ENCODE results near the gene ATRIP. TPM values are rescaled to one million over a fixed set of nuclear protein-coding genes. Genes with fewer than 3 reads are reported as not detected.
A peak's percentile ranks its signal among the peaks of the same experiment; 100 is the strongest.

ATRIP gene
- total and polyA plus RNA-seq, 5 donors, result 3.5 to 5.2 (median 4.1) TPM

DNA sequence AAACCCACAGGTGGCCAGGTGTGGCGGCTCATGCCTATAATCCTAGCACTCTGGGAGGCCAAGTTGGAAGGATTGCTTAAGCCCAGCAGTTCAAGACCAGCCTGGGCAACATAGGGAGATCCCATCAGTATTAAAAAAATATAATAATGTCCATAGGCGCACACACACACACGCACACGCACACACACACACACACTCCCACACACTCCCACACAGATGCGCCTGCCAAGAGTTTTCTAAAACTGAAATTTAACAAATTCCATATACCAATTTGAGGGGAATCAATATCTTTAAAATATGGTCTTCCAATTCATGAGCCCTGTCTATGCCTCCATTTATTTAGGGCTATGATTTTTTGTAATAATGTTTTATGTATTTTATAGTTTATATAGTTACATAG lies 40.4 kb downstream of the ATRIP start:
- ATAC-seq (no peak), DNase-seq (no peak)
- Histone ChIP-seq H3K4me3 (ENCODE audit: low read length) (no peak overlapping the region), H3K4me1 (ENCODE audit: control insufficient read depth, insufficient read depth, low read length) (no peaks in the 10 kb centered on the region), H3K9me3 (ENCODE audit: control insufficient read depth, low read length) (no peaks in the 10 kb centered on the region), H3K27ac (ENCODE audit: low read length) (no peak overlapping the region), H3K27me3 (ENCODE audit: control insufficient read depth, insufficient read depth) (no peaks in the 10 kb centered on the region)
- intact Hi-C loops (cut with DNase I), result no loop called here
- WGBS, result 91% methylated on average over 5 of the region's 5 CpGs

DNA sequence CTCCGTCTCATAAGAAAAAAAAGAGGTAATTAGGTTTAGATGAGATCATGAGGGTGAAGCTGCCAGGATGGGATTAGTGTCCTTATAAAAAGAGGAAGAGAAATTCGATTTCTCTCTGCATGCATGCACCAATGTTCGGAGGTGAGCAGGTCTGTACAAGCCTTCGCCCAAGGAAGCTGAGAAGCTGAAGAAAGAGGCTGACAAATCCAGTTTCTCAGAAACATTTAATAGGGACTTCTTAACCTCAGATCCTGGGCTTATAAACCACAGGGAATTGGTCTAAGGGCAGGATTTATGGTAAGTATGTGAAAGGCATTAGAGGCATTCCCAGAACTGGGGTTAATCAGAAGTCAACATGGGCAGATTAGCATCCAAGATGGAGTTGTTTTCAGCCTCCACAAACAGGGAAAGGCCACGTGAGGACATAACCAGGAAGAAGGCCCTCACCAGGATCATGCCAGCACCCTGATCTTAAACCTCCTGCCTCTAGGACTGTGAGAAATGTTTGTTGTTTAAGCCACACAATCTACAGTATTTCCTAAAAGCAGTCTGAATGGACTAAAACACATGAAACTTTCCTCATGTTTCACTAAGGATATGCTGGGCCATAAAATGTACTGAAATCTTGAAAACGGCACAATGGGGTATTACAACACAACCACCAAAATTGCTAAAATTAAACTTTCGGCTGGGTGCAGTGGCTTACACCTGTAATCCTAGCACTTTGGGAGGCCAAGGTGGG lies 46.1 kb downstream of the ATRIP start:
- no peaks in the 10 kb centered on the region for H3K4me1 ChIP-seq (ENCODE audit: control insufficient read depth, insufficient read depth, low read length)
- ATAC-seq, result no peak
- no peak for DNase-seq
- H3K27ac ChIP-seq (ENCODE audit: low read length), result no peak overlapping the region
- no peak overlapping the region for H3K4me3 ChIP-seq (ENCODE audit: low read length)
- 85% methylated on average over 7 of the region's 7 CpGs for WGBS
- no peaks in the 10 kb centered on the region for H3K27me3 ChIP-seq (ENCODE audit: control insufficient read depth, insufficient read depth)
- intact Hi-C loops (cut with DNase I), result no loop called here
- H3K9me3 ChIP-seq (ENCODE audit: control insufficient read depth, low read length), result no peaks in the 10 kb centered on the region

DNA sequence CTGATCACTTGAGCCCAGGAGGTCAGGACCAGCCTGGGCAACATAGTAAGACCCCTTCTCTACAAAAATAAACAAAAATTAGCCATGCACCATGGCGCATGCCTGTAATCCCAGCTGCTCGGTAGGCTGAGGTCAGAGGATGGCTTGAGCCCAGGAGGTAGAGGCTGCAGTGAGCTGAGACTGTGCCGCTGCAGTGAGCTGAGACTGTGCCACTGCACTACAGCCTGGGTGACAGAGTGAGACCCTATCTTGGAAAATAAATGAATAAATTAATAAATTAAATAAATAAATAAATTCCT lies 46.6 kb downstream of the ATRIP start:
- H3K4me1 ChIP-seq (ENCODE audit: control insufficient read depth, insufficient read depth, low read length), result no peaks in the 10 kb centered on the region
- WGBS, result 91% methylated on average over 3 of the region's 3 CpGs
- H3K4me3 ChIP-seq (ENCODE audit: low read length), result no peak overlapping the region
- no peak for ATAC-seq
- intact Hi-C loops (cut with DNase I), result no loop called here
- no peaks in the 10 kb centered on the region for H3K9me3 ChIP-seq (ENCODE audit: control insufficient read depth, low read length)
- DNase-seq, result no peak
- H3K27me3 ChIP-seq (ENCODE audit: control insufficient read depth, insufficient read depth), result no peaks in the 10 kb centered on the region
- no peak overlapping the region for H3K27ac ChIP-seq (ENCODE audit: low read length)

DNA sequence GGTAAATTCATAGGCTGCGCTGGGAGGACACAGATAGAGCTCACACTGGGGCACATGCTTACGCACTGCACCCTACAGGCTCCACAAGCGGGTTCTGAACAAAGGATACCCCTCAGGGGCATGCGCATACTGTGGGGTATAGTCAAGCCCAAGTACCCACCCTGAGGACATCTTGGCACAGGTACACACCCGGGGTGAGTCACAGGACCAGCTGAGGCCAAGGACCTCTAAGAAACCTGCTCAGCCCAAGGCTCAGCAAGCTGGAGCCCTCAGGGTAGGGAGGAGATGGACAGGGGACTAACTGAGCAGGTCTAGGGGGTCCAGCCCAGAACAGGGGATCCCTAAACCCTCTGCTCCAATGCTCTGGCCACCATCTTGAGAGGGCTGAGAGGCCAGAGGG lies 54.1 kb downstream of the ATRIP start:
- Histone ChIP-seq H3K27ac (ENCODE audit: low read length) (no peak overlapping the region), H3K4me3 (ENCODE audit: low read length) (no peak overlapping the region), H3K9me3 (ENCODE audit: control insufficient read depth, low read length) (no peaks in the 10 kb centered on the region), H3K4me1 (ENCODE audit: control insufficient read depth, insufficient read depth, low read length) (peaks cover 6% of the 10 kb centered on the region), H3K27me3 (ENCODE audit: control insufficient read depth, insufficient read depth) (no peaks in the 10 kb centered on the region)
- WGBS, result 95% methylated on average over 5 of the region's 5 CpGs
- intact Hi-C loops (cut with DNase I), result loop anchor here in 2 of 4 donors (5.0 kb wide), 1 partner anchor 33 kb away; a partner anchor contains a TSS
- ATAC-seq, result no peak
- DNase-seq, result no peak

DNA sequence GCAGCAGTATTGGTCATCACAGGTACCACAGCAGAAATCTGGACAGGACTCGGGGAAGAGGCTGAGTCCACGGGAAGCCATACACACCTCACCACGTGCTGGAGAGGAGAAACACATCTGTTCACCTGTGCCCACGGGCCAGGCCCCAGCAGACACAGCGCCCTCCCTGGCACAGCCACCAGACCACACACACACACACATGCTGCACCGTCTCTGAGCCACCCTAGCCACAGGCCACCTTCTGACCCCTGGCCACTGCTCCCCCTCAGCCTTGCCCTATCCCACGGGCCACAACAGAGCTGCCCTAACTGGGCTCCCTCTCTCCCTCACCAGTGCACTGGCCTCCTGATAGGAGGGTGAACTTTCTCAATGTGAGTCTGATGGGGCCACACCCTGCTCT lies 54.7 kb downstream of the ATRIP start:
- H3K4me3 ChIP-seq (ENCODE audit: low read length), result no peak overlapping the region
- H3K4me1 ChIP-seq (ENCODE audit: control insufficient read depth, insufficient read depth, low read length), result peaks cover 6% of the 10 kb centered on the region
- ATAC-seq, result no peak
- intact Hi-C loops (cut with DNase I), result loop anchor here in 2 of 4 donors (5.0 kb wide), 1 partner anchor 34 kb away; a partner anchor contains a TSS
- DNase-seq, result no peak
- H3K27me3 ChIP-seq (ENCODE audit: control insufficient read depth, insufficient read depth), result no peaks in the 10 kb centered on the region
- H3K27ac ChIP-seq (ENCODE audit: low read length), result no peak overlapping the region
- 90% methylated on average over 7 of the region's 7 CpGs for WGBS
- H3K9me3 ChIP-seq (ENCODE audit: control insufficient read depth, low read length), result no peaks in the 10 kb centered on the region

DNA sequence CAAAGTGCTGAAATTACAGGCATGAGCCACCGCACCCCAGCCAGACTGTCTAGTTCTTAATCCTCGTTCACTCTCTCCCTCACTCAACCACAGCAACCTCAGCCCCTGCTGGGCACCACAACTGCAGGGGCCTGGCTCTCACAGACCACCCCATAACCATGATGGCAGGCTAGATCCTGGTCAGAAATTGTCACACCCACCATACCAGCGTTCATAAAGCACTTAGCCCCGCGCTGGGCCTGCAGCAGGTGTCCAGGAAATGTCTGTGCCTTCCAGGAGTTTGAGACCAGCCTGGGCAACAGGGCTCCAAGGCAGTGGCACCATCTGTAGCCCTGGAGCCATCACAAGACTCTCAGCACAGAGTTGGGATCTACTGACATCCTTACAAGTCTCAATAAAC lies 55.6 kb downstream of the ATRIP start:
- intact Hi-C loops (cut with DNase I), result loop anchor here in 2 of 4 donors (5.0 kb wide), 1 partner anchor 35 kb away; a partner anchor contains a TSS
- no peak overlapping the region for H3K4me3 ChIP-seq (ENCODE audit: low read length)
- H3K9me3 ChIP-seq (ENCODE audit: control insufficient read depth, low read length), result no peaks in the 10 kb centered on the region
- WGBS, result 84% methylated on average over 5 of the region's 5 CpGs
- no peak overlapping the region for H3K27ac ChIP-seq (ENCODE audit: low read length)
- DNase-seq (no peak), ATAC-seq (no peak)
- no peaks in the 10 kb centered on the region for H3K27me3 ChIP-seq (ENCODE audit: control insufficient read depth, insufficient read depth)
- H3K4me1 ChIP-seq (ENCODE audit: control insufficient read depth, insufficient read depth, low read length), result peaks cover 6% of the 10 kb centered on the region

DNA sequence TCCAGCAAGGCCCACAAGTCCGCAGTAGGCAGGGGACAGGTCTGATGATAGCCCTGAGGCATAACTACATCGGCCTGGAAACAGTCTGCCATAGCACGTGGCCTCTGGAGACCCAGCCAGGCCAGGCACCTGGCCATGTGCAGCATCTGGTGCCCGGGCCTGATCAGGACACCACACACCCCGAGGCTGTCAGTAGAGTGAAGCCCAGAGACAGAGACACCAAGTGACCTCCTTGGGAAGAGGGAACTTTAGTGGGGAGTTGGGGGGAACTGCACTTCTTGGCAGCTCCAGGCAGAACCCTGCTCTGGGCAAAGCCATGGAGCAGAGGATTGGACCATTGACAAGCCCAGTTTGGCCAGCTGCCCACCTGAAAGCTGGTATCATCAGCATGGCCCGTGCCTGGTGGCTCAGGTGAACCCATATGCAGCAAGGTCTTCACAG lies 56.2 kb downstream of the ATRIP start:
- H3K4me1 ChIP-seq (ENCODE audit: control insufficient read depth, insufficient read depth, low read length), result peaks cover 6% of the 10 kb centered on the region
- peak overlapping the region; percentile 72 for H3K27ac ChIP-seq (ENCODE audit: low read length)
- no peaks in the 10 kb centered on the region for H3K27me3 ChIP-seq (ENCODE audit: control insufficient read depth, insufficient read depth)
- 40% methylated on average over 6 of the region's 6 CpGs for WGBS
- H3K4me3 ChIP-seq (ENCODE audit: low read length), result peak overlapping the region; percentile 51
- DNase-seq, result peak; percentile 50 to 76 (median 76)
- no peaks in the 10 kb centered on the region for H3K9me3 ChIP-seq (ENCODE audit: control insufficient read depth, low read length)
- intact Hi-C loops (cut with DNase I), result loop anchor here in 2 of 4 donors (5.0 kb wide), 1 partner anchor 35 kb away; a partner anchor contains a TSS
- no peak for ATAC-seq

DNA sequence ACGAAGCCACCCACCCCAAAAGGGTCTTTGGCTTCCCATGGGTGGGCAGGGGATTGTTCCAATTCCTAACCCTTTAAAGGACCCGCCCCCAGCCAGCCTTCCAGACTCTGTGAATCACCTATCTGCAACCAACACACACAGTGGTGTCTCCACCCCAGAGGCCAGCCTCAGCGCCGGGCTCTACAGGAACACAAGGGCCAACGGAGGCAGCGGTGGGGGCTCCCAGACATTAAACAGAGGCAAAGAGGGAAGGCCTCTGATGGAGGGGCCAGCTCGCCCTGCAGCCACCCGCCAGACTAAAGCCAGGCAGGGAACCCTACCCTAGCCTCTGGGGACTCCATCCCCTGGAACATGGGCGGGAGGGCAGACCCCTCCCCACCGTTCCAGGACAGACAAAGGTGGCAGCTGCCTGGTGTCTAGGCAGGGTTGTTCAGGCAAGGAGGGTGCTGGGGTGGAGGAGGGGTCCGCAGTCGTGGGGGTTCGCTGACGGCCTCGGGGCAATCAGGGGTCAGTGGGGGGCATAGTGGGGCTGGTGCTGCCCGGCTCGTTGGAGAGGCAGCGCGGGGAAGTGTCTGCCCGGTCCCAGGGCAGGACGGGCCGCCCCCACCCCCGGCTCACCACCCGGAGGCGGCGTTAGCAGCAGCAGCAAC lies 57.0 kb downstream of the ATRIP start:
- no peaks in the 10 kb centered on the region for H3K27me3 ChIP-seq (ENCODE audit: control insufficient read depth, insufficient read depth)
- intact Hi-C loops (cut with DNase I), result loop anchor here in 2 of 4 donors (5.0 kb wide), 1 partner anchor 36 kb away; a partner anchor contains a TSS
- WGBS, result 10% methylated on average over 26 of the region's 26 CpGs
- peak overlapping the region; percentile 51 for H3K4me3 ChIP-seq (ENCODE audit: low read length)
- ATAC-seq (peak; percentile 52 to 74), DNase-seq (peak; percentile 78 to 84 (median 82))
- H3K9me3 ChIP-seq (ENCODE audit: control insufficient read depth, low read length), result no peaks in the 10 kb centered on the region
- peaks cover 6% of the 10 kb centered on the region for H3K4me1 ChIP-seq (ENCODE audit: control insufficient read depth, insufficient read depth, low read length)
- H3K27ac ChIP-seq (ENCODE audit: low read length), result peak overlapping the region; percentile 72

DNA sequence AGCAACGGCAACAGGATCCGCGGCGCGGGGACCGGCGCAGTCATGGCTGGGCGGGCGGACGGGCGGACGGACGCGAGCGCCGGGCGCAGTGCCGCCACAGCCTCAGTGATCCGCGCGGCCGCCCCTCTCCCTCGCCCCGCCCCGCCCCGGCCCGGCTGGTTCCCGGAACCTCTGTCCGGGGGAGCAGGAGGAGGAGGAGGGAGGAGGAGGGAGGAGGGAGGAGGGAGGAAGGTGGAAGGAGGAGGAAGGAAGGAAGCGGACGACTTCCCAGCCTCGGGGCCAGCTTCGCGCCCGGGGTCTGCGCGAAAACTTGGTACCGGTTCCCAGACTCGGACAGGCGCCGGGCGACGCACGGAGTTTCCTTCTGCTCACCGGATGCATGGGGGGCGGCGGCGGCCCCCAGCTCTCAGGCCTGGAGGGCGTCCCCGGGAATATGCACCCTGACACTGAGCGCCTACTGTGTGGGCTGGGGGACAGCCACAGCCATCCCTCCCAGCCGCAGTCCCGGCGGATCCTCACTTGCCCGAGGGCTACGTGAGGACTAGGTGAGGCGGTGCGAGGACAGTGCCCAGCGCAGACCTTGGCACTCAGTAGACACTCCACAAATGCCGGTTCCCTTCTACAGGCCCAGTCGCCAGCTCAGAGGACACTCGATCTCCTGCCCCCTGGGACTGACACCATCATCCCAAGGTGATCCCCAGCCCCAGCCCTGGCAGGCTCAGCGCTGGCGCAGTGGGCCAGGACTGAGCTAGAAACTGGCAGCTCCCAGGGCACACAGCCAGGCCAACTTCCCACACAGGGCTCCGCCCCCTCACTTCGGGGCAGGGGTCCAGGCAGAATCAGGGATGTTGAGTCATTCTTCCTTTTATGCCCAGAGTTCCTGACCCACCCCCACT lies 57.8 kb downstream of the ATRIP start, which contains the start of gene SHISA5:
Gene SHISA5 (minus strand): TSS at position 124 of the 896 bp plus-strand sequence. CDS start 80 bp downstream, at position 44.
- Histone ChIP-seq H3K27ac (ENCODE audit: low read length) (peak within 1 kb of the TSS; percentile 72), H3K27me3 (ENCODE audit: control insufficient read depth, insufficient read depth) (no peaks in the 10 kb centered on the region), H3K4me1 (ENCODE audit: control insufficient read depth, insufficient read depth, low read length) (peaks cover 6% of the 10 kb centered on the region), H3K4me3 (ENCODE audit: low read length) (peak within 1 kb of the TSS; percentile 51), H3K9me3 (ENCODE audit: control insufficient read depth, low read length) (no peaks in the 10 kb centered on the region)
- ATAC-seq (peak; percentile 93), DNase-seq (peak; percentile 90 to 96 (median 95))
- under 1% methylated on average over 65 of the region's 66 CpGs for WGBS
- intact Hi-C loops (cut with DNase I), result loop anchor here in 2 of 4 donors (5.0 kb wide), 1 partner anchor 37 kb away; a partner anchor contains a TSS

DNA sequence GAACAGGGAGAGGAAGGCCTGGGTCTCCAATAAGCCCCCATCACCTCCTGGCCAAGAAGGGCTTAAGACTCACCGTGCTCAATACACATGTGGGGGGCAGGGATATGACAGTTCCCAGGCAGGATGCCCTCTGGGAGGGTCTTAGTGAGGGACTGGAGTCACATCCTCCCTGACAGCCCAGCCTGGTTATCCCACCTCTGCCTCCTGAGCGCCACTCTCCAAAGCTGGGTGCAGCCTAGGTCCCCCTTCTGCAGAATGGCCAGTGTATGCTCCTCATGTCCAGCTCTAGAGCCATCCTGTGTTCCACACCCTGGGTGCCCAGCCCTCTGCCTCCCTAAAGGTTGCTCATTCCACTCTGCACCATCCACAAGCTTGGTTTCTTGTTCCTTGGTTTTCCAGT lies 58.6 kb downstream of the ATRIP start:
- peak overlapping the region; percentile 39 for H3K27ac ChIP-seq (ENCODE audit: low read length)
- ATAC-seq, result no peak
- H3K27me3 ChIP-seq (ENCODE audit: control insufficient read depth, insufficient read depth), result no peaks in the 10 kb centered on the region
- intact Hi-C loops (cut with DNase I), result no loop called here
- no peak for DNase-seq
- H3K4me1 ChIP-seq (ENCODE audit: control insufficient read depth, insufficient read depth, low read length), result peaks cover 6% of the 10 kb centered on the region
- H3K9me3 ChIP-seq (ENCODE audit: control insufficient read depth, low read length), result no peaks in the 10 kb centered on the region
- H3K4me3 ChIP-seq (ENCODE audit: low read length), result no peak overlapping the region
- 79% methylated on average over 2 of the region's 2 CpGs for WGBS
